ENCODE data around the gene IFNA1. TPM values are rescaled to one million over a fixed set of nuclear protein-coding genes. Genes with fewer than 3 reads are reported as not detected.
A peak's percentile ranks its signal among the peaks of the same experiment; 100 is the strongest.

IFNA1 gene
- total RNA-seq, 4 donors from 2014 or later = not detected

DNA sequence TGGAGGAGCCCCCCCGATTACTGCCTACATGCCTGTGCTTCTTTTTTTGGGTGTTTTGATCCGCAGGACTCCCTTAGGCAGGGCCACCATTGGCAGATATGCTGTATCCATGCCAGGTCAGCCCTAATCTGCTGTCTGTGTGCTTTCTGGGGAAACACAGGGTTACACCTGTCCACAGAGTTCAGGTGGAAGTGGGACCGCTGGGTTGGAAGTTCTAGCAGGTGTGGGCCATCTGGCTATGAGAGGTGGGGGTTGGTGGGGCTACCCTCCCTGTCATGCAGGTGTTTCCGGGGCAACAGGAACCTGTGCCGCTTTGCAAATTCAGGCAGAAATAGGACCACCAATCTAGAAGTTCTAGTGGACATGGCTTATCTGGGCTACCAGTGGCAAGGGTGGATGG is 24.9 kb downstream of the IFNA1 start:
- H3K4me3 ChIP-seq = no peak overlapping the region
- intact Hi-C loops (cut with DNase I) = loop anchor here (10.0 kb wide), 1 partner anchor 330 kb away; no protein-coding TSS in a partner anchor
- TF ChIP-seq CTCF (IDR thresholded peaks at IDR 0.05) = no peak
- no peaks in the 10 kb centered on the region for H3K36me3 ChIP-seq
- peaks cover 0 to 13% (median 0%) of the 10 kb centered on the region in 3 donors for H3K9me3 ChIP-seq
- 82 to 93% methylated on average over 2 to 3 of the region's 5 CpGs for WGBS, 2 donors
- DNase-seq = no peak
- H3K27me3 ChIP-seq = peaks cover 0 to 3% (median 0%) of the 10 kb centered on the region in 4 donors
- H3K27ac ChIP-seq = no peak overlapping the region
- H3K4me1 ChIP-seq = no peaks in the 10 kb centered on the region

DNA sequence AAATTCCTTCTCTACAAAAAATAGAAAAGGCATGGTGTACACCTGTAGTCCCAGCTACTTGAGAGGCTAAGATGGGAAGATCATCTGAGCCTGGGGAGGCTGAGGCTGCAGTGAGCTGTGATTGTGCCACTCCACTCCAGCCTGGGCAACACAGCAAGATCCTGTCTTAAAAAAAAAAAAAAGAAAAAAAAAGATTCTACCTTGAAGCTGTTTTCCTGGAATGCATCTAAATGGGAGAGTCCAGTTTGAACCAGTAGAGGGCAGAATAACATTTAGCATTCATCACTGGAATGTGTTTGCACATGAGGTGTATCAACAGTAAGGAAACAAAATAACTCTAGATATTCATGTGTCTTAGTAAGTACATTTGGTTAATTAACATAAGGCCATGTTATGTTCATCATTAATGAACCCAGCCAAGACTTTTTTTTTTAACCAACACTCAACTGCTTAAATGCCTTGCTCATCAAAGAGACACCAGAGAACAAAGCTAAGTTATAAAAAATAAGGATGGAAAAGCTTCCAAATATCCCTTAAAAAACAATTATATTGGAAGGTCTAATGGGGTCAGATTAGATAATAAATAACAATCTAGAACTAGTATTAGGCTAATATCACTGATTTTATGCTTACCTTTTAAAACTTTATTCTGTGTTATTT is 25.8 kb downstream of the IFNA1 start:
- no peaks in the 10 kb centered on the region for H3K36me3 ChIP-seq
- H3K9me3 ChIP-seq = peaks cover 0 to 13% (median 0%) of the 10 kb centered on the region in 3 donors
- no peak overlapping the region for H3K4me3 ChIP-seq
- TF ChIP-seq POLR2A (IDR thresholded peaks at IDR 0.05) = no peak
- TF ChIP-seq CTCF (IDR thresholded peaks at IDR 0.05) = peak; percentile 31 to 76 (median 56)
- peaks cover 0 to 3% (median 0%) of the 10 kb centered on the region in 4 donors for H3K27me3 ChIP-seq
- no peak overlapping the region for H3K27ac ChIP-seq
- intact Hi-C loops (cut with DNase I) = loop anchor here (10.0 kb wide), 1 partner anchor 329 kb away; no protein-coding TSS in a partner anchor
- H3K4me1 ChIP-seq = no peaks in the 10 kb centered on the region
- no peak for DNase-seq

- no peak for DNase-seq
- TF ChIP-seq POLR2A (IDR thresholded peaks at IDR 0.05) (no peak), CTCF (IDR thresholded peaks at IDR 0.05) (no peak)
- Histone ChIP-seq H3K9me3 (no peaks in the 10 kb centered on the region), H3K36me3 (no peaks in the 10 kb centered on the region), H3K27ac (no peak overlapping the region), H3K27me3 (peaks cover 0 to 3% (median 0%) of the 10 kb centered on the region in 4 donors), H3K4me3 (no peak overlapping the region), H3K4me1 (no peaks in the 10 kb centered on the region)
- intact Hi-C loops (cut with DNase I) = no loop called here
- WGBS, 2 donors = 81 to 86% methylated on average over 5 of the region's 5 CpGs
These were observed 29.9 kb downstream of the IFNA1 start for GRCh38 chr9:21470126-21470525.

DNA sequence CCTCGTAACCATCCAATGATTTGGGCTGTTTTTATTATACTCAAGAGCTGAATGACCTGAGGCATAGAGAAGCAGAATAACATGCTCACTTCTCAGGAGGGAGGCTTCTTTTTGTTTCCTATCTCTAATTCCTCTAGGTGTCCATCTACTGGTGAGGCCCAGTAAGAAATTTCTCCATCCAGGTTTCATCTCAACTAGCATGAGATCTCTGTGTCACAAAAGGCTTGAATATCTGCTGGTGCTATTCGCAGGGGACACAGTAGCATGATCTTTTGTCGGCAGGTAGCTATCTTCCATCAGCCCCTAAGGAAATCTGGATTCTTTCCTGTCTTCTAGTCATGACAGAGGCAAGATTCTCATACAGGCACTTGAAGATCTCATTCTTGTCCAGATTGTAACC is 33.0 kb downstream of the IFNA1 start:
- H3K4me3 ChIP-seq = no peak overlapping the region
- H3K27ac ChIP-seq = no peak overlapping the region
- H3K9me3 ChIP-seq = no peaks in the 10 kb centered on the region
- no peak for DNase-seq
- 54 to 88% methylated on average over 2 to 3 of the region's 3 CpGs for WGBS, 2 donors
- peaks cover 0 to under 1% (median 0%) of the 10 kb centered on the region in 4 donors for H3K27me3 ChIP-seq
- H3K36me3 ChIP-seq = no peaks in the 10 kb centered on the region
- intact Hi-C loops (cut with DNase I) = no loop called here
- no peak for TF ChIP-seq CTCF (IDR thresholded peaks at IDR 0.05)
- TF ChIP-seq POLR2A (IDR thresholded peaks at IDR 0.05) = no peak
- no peaks in the 10 kb centered on the region for H3K4me1 ChIP-seq

DNA sequence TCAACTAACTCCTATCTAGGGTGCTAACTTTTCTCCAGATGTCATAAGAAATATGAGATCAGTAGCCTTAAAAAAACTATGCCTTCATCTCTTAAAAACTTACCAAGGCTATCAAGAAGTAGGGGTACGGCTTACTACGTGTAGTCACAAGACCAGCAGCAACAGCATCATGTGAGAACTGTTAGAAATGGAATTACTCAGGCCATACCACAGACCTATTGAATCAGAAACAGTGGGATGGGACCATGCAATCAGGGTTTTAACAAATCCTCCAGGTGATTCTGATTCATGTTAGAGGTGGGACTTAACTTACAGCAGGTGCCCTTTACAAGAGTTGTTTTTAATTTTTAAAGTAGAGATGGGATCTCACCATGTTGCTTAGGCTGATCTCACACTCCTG is 37.2 kb downstream of the IFNA1 start:
- Histone ChIP-seq H3K4me1 (peaks cover 0 to 9% (median 0%) of the 10 kb centered on the region in 3 donors), H3K27ac (no peak overlapping the region), H3K27me3 (no peaks in the 10 kb centered on the region), H3K4me3 (no peak overlapping the region), H3K9me3 (no peaks in the 10 kb centered on the region), H3K36me3 (no peaks in the 10 kb centered on the region)
- DNase-seq = no peak
- intact Hi-C loops (cut with DNase I) = no loop called here
- WGBS, 2 donors = 88 to 92% methylated on average over 2 of the region's 2 CpGs
- TF ChIP-seq POLR2A (IDR thresholded peaks at IDR 0.05) (no peak), CTCF (IDR thresholded peaks at IDR 0.05) (no peak)

Data from esophagus squamous epithelium (tissue), 5 donors.